H1 (cell line): ENCODE measurements around the gene TMEM202.

ENCODE experiments used
- ASH2L ChIP-seq: fragments of 200-600, 300-600 bp; sonication (generic); IDR thresholded peaks from one replicate; pipeline ENCODE4 v1.7.1; 2017; ENCODE audit warnings: low read length
- JUND ChIP-seq: IDR thresholded peaks from 2 replicates; pipeline ENCODE4 v1.6.1; 2011; ENCODE audit warnings: mild to moderate bottlenecking, improper control_type of control experiment, low read length
- MAFK ChIP-seq: IDR thresholded peaks from 2 replicates; pipeline ENCODE4 v1.6.1; 2012; ENCODE audit warnings: low read depth, mild to moderate bottlenecking, improper control_type of control experiment, low read length
- POLR2A ChIP-seq, 2 experiments: IDR thresholded peaks; 1 replicate in 1 of 2; 2 replicates in 1 of 2; pipeline ENCODE4 v1.6.1; 2011; ENCODE audit warnings: low read depth in 2 of 2, low read length in 2 of 2, mild to moderate bottlenecking in 2 of 2; ENCODE audit errors: control extremely low read depth in 1 of 2
- TAF1 ChIP-seq: IDR thresholded peaks from 2 replicates; pipeline ENCODE4 v1.6.1; 2011; ENCODE audit warnings: mild to moderate bottlenecking, low read depth, low read length
- USF2 ChIP-seq: IDR thresholded peaks from 2 replicates; pipeline ENCODE4 v1.6.1; 2011; ENCODE audit warnings: low read length, improper control_type of control experiment
- TF ChIP-seq, protein P1 (sequence below), 3 experiments: IDR thresholded peaks; 1 replicate in 2 of 3; 2 replicates in 1 of 3; pipeline versions ENCODE4 v1.5.1 to v1.6.1; 2011; ENCODE audit warnings: low read length in 3 of 3, mild to moderate bottlenecking in 3 of 3, inconsistent platforms in 2 of 3, low read depth in 1 of 3, moderate library complexity in 1 of 3; ENCODE audit not compliant: insufficient read depth in 1 of 3; ENCODE audit errors: control extremely low read depth in 1 of 3

GRCh38 chr15:72406936-72407335 is 8.8 kb downstream of the TMEM202 start:
- TF ChIP-seq USF2 = no peak
- TF ChIP-seq, protein P1, sequence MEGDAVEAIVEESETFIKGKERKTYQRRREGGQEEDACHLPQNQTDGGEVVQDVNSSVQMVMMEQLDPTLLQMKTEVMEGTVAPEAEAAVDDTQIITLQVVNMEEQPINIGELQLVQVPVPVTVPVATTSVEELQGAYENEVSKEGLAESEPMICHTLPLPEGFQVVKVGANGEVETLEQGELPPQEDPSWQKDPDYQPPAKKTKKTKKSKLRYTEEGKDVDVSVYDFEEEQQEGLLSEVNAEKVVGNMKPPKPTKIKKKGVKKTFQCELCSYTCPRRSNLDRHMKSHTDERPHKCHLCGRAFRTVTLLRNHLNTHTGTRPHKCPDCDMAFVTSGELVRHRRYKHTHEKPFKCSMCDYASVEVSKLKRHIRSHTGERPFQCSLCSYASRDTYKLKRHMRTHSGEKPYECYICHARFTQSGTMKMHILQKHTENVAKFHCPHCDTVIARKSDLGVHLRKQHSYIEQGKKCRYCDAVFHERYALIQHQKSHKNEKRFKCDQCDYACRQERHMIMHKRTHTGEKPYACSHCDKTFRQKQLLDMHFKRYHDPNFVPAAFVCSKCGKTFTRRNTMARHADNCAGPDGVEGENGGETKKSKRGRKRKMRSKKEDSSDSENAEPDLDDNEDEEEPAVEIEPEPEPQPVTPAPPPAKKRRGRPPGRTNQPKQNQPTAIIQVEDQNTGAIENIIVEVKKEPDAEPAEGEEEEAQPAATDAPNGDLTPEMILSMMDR (IDR thresholded peaks at IDR 0.05; ENCODE audit: control extremely low read depth in 1 of 3, insufficient read depth in 1 of 3, low read depth in 1 of 3, low read length in 3 of 3) = no peak
- TF ChIP-seq MAFK = no peak
- TF ChIP-seq ASH2L = no peak
- no peak for TF ChIP-seq TAF1
- no peak for TF ChIP-seq POLR2A (IDR thresholded peaks at IDR 0.05; ENCODE audit: control extremely low read depth in 1 of 2, low read depth in 2 of 2, low read length in 2 of 2)
- no peak for TF ChIP-seq JUND
